ENCODE data around the gene RNF13.
A peak's percentile ranks its signal among the peaks of the same experiment; 100 is the strongest.

The RNF13 gene

GRCh38 chr3:149784064-149784704 is 28.8 kb upstream of the RNF13 start:
- no peak overlapping the region for H3K4me3 ChIP-seq (ENCODE audit: severe bottlenecking)
- H3K36me3 ChIP-seq (ENCODE audit: low read depth), result no peaks in the 10 kb centered on the region
- peaks cover 18% of the 10 kb centered on the region for H3K4me1 ChIP-seq (ENCODE audit: insufficient read depth, poor library complexity, severe bottlenecking)
- peak overlapping the region; percentile 76 for H3K27ac ChIP-seq (ENCODE audit: poor library complexity, severe bottlenecking)
- H3K27me3 ChIP-seq (ENCODE audit: insufficient read depth, poor library complexity, severe bottlenecking), result no peaks in the 10 kb centered on the region
- no peaks in the 10 kb centered on the region for H3K9me3 ChIP-seq (ENCODE audit: severe bottlenecking)
- TF ChIP-seq CTCF (IDR thresholded peaks at IDR 0.05; ENCODE audit: poor library complexity, severe bottlenecking), result no peak
- ATAC-seq (ENCODE audit: low read depth) (peak; percentile 38; the same call in 2 of the 3 replicates), DNase-seq (ENCODE audit: low spot score) (no peak)

- ATAC-seq (ENCODE audit: low read depth), result peak; percentile 61; the same call in 2 of the 3 replicates
- DNase-seq (ENCODE audit: low spot score), result no peak
- Histone ChIP-seq H3K27me3 (ENCODE audit: insufficient read depth, poor library complexity, severe bottlenecking) (no peaks in the 10 kb centered on the region), H3K9me3 (ENCODE audit: severe bottlenecking) (no peaks in the 10 kb centered on the region), H3K4me3 (ENCODE audit: severe bottlenecking) (no peak overlapping the region), H3K27ac (ENCODE audit: poor library complexity, severe bottlenecking) (peak overlapping the region; percentile 27), H3K4me1 (ENCODE audit: insufficient read depth, poor library complexity, severe bottlenecking) (peaks cover 23% of the 10 kb centered on the region), H3K36me3 (ENCODE audit: low read depth) (no peaks in the 10 kb centered on the region)
- no peak for TF ChIP-seq CTCF (IDR thresholded peaks at IDR 0.05; ENCODE audit: poor library complexity, severe bottlenecking)
These were observed 22.7 kb upstream of the RNF13 start for GRCh38 chr3:149790268-149790667.

GRCh38 chr3:149790698-149791097 is 22.3 kb upstream of the RNF13 start:
- H3K4me3 ChIP-seq (ENCODE audit: severe bottlenecking), result no peak overlapping the region
- ATAC-seq (ENCODE audit: low read depth), result no peak
- no peak for TF ChIP-seq CTCF (IDR thresholded peaks at IDR 0.05; ENCODE audit: poor library complexity, severe bottlenecking)

GRCh38 chr3:149792452-149793270 is 20.4 kb upstream of the RNF13 start, which contains the start of gene ANKUB1:
TSS of gene ANKUB1 (minus strand) at chr3:149792554. CDS start at chr3:149792366, 188 bp downstream.
- no peak within 1 kb of the TSS for H3K4me3 ChIP-seq (ENCODE audit: severe bottlenecking)
- H3K9me3 ChIP-seq (ENCODE audit: severe bottlenecking), result no peaks in the 10 kb centered on the region
- H3K27me3 ChIP-seq (ENCODE audit: insufficient read depth, poor library complexity, severe bottlenecking), result no peaks in the 10 kb centered on the region
- no peak for TF ChIP-seq CTCF (IDR thresholded peaks at IDR 0.05; ENCODE audit: poor library complexity, severe bottlenecking)
- 0 out of 3 replicates have a peak, but pooled peaks have one; percentile 23 for ATAC-seq (ENCODE audit: low read depth)
- no peaks in the 10 kb centered on the region for H3K36me3 ChIP-seq (ENCODE audit: low read depth)
- H3K27ac ChIP-seq (ENCODE audit: poor library complexity, severe bottlenecking), result no peak within 1 kb of the TSS
- H3K4me1 ChIP-seq (ENCODE audit: insufficient read depth, poor library complexity, severe bottlenecking), result peaks cover 23% of the 10 kb centered on the region
- DNase-seq (ENCODE audit: low spot score), result no peak

More at GRCh38 chr3:149790698-149791097, 22.3 kb upstream of the RNF13 start:
- H3K36me3 ChIP-seq (ENCODE audit: low read depth), result no peaks in the 10 kb centered on the region
- no peak for DNase-seq (ENCODE audit: low spot score)
- no peaks in the 10 kb centered on the region for H3K27me3 ChIP-seq (ENCODE audit: insufficient read depth, poor library complexity, severe bottlenecking)
- H3K4me1 ChIP-seq (ENCODE audit: insufficient read depth, poor library complexity, severe bottlenecking), result peaks cover 23% of the 10 kb centered on the region
- H3K9me3 ChIP-seq (ENCODE audit: severe bottlenecking), result no peaks in the 10 kb centered on the region
- H3K27ac ChIP-seq (ENCODE audit: poor library complexity, severe bottlenecking), result peak overlapping the region; percentile 27

All from RWPE2 (cell line).